HG02884 (cell line): ENCODE measurements around the gene CISTR.

Experiments
- ATAC-seq: cut with Tn5 transposase; IDR thresholded peaks from one replicate; pipeline ENCODE4 v1.9.1; 2021; ENCODE audit warnings: mild to moderate bottlenecking, moderate library complexity; ENCODE audit not compliant: unreplicated experiment

CISTR gene

GRCh38 chr12:53744751-53745150 is 7.0 kb downstream of the CISTR start:
- ATAC-seq = no peak

GRCh38 chr12:53744130-53744441 is 7.7 kb downstream of the CISTR start:
- no peak for ATAC-seq

- no peak for ATAC-seq
Observed at GRCh38 chr12:53743266-53744129, 8.3 kb downstream of the CISTR start.

- no peak for ATAC-seq
Observed at GRCh38 chr12:53740130-53740491, 11.7 kb downstream of the CISTR start.

- ATAC-seq = no peak
Observed at GRCh38 chr12:53739214-53740129, 12.3 kb downstream of the CISTR start.

GRCh38 chr12:53738406-53739213 is 13.2 kb downstream of the CISTR start:
- ATAC-seq = no peak

- no peak for ATAC-seq
Observed at GRCh38 chr12:53737951-53738405, 13.8 kb downstream of the CISTR start.

- ATAC-seq = no peak
Observed at GRCh38 chr12:53737093-53737808, 14.5 kb downstream of the CISTR start.

GRCh38 chr12:53736592-53736991 is 15.2 kb downstream of the CISTR start:
- no peak for ATAC-seq

GRCh38 chr12:53735556-53735955 is 16.2 kb downstream of the CISTR start:
- ATAC-seq = no peak

GRCh38 chr12:53734425-53734824 is 17.4 kb downstream of the CISTR start:
- ATAC-seq = no peak

- no peak for ATAC-seq
Observed at GRCh38 chr12:53733807-53734200, 18.0 kb downstream of the CISTR start.

GRCh38 chr12:53733051-53733806 is 18.6 kb downstream of the CISTR start:
- ATAC-seq = no peak

- ATAC-seq = no peak
Observed at GRCh38 chr12:53729644-53730043, 22.1 kb downstream of the CISTR start.

GRCh38 chr12:53728206-53728605 is 23.6 kb downstream of the CISTR start:
- no peak for ATAC-seq

- ATAC-seq = peak; percentile 97
Observed at GRCh38 chr12:53727310-53728041, 24.3 kb downstream of the CISTR start, which contains the start of gene CALCOCO1. Gene CALCOCO1 (minus strand): TSS chr12:53727452. CDS start chr12:53725242, 2,210 bp downstream.

GRCh38 chr12:53726946-53727309 is 24.9 kb downstream of the CISTR start:
- ATAC-seq = no peak

GRCh38 chr12:53726341-53726740 is 25.4 kb downstream of the CISTR start:
- no peak for ATAC-seq

- no peak for ATAC-seq
Observed at GRCh38 chr12:53725824-53726223, 26.0 kb downstream of the CISTR start.
